Cardiac fibroblast (primary cell): ENCODE data around the gene SNTA1.
A peak's percentile ranks its signal among the peaks of the same experiment; 100 is the strongest.
"Not testable (repeated sequence)": the region's sequence is repeated elsewhere in the genome, so short reads cannot be mapped to it uniquely, and the experiment has no call there.

Source experiments
- DNase-seq, 2 donors: peaks; one replicate each; pipeline versions ENCODE4 v3.0.0 to v3.0.0-alpha.2; 2010; ENCODE audit warnings: low read depth in 2 of 2
- H3K4me3 ChIP-seq, 2 donors: replicated peaks in 1 of 2; 1 replicate in 1 of 2; 2 replicates in 1 of 2; pipeline ENCODE4 v1.5.1; 2011; ENCODE audit warnings: low read depth in 2 of 2, low read length in 2 of 2, mild to moderate bottlenecking in 2 of 2, moderate library complexity in 1 of 2
- TF ChIP-seq, protein P1 (sequence below): IDR thresholded peaks from one replicate; pipeline ENCODE4 v1.5.1; 2011; ENCODE audit warnings: low read depth, mild to moderate bottlenecking, low read length, inconsistent platforms

The SNTA1 gene

GRCh38 chr20:33437141-33437911 lies 6.2 kb downstream of the SNTA1 start:
- H3K4me3 ChIP-seq: no peak overlapping the region
- TF ChIP-seq, protein P1, sequence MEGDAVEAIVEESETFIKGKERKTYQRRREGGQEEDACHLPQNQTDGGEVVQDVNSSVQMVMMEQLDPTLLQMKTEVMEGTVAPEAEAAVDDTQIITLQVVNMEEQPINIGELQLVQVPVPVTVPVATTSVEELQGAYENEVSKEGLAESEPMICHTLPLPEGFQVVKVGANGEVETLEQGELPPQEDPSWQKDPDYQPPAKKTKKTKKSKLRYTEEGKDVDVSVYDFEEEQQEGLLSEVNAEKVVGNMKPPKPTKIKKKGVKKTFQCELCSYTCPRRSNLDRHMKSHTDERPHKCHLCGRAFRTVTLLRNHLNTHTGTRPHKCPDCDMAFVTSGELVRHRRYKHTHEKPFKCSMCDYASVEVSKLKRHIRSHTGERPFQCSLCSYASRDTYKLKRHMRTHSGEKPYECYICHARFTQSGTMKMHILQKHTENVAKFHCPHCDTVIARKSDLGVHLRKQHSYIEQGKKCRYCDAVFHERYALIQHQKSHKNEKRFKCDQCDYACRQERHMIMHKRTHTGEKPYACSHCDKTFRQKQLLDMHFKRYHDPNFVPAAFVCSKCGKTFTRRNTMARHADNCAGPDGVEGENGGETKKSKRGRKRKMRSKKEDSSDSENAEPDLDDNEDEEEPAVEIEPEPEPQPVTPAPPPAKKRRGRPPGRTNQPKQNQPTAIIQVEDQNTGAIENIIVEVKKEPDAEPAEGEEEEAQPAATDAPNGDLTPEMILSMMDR: no peak
- peak; percentile 62 to 81 for DNase-seq

DNA sequence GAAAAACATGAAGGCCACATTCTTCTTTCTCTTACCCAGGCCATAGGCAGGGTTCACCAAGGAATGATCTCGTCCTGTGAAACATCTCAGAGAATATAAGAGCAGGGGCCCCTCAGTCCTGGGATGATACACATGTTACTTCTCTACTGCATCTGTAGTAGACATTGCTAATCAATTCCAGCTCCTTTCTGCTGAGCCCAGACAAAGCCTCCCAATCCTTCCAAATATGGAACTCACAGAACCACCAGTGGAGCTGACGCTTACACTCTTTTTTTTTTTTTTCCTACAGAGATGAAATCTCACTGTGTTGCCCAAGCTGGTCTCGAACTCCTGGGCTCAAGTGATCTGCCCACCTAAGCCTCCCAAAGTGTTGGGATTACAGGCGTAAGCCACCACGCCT lies 9.1 kb downstream of the SNTA1 start:
- TF ChIP-seq, protein P1: no peak
- no peak overlapping the region for H3K4me3 ChIP-seq
- DNase-seq: no peak

GRCh38 chr20:33433465-33434234 lies 9.9 kb downstream of the SNTA1 start:
- TF ChIP-seq, protein P1: no peak
- peak in 1 of 2 donors; percentile 29 for DNase-seq
- no peak overlapping the region for H3K4me3 ChIP-seq

- TF ChIP-seq, protein P1: no peak
- DNase-seq: peak in 1 of 2 donors; percentile 62
- H3K4me3 ChIP-seq: no peak overlapping the region
These were observed 11.7 kb downstream of the SNTA1 start for GRCh38 chr20:33431797-33432381.

DNA sequence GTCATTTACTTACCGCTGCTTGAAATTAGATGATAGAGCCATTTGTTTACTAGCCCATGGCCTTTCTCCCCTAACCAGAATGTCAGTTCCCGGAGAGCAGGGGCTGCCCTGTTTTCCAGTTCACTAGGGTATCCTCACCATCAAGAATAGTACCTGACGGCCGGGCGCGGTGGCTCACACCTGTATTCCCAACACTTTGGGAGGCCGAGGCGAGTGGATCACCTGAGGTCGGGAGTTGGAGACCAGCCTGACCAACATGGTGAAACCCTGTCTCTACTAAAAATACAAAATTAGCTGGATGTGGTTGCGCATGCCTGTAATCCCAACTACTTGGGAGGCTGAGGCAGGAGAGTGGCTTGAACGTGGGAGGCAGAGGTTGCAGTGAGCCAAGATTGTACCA lies 19.7 kb downstream of the SNTA1 start:
- H3K4me3 ChIP-seq, DNase-seq: not testable (repeated sequence)

GRCh38 chr20:33423141-33423834 lies 20.3 kb downstream of the SNTA1 start:
- H3K4me3 ChIP-seq: no peak overlapping the region
- TF ChIP-seq, protein P1: no peak
- peak; percentile 66 to 94 for DNase-seq
